Upper lobe of left lung (tissue), 4 donors: ENCODE data around the gene CYSTM1.

ENCODE experiments used
- CTCF ChIP-seq, 6 experiments: fragments of 450-650 bp in 4 of 6; fragments of 200-600 bp in 2 of 6; sonication (generic) in 2 of 6; IDR thresholded peaks; one replicate each; pipeline ENCODE4 v1.5.1; 2016 to 2019; ENCODE audit warnings: antibody characterized with exemption in 6 of 6
- POLR2AphosphoS5 ChIP-seq, 2 donors: sonication (generic); formaldehyde crosslinking; IDR thresholded peaks; one replicate each; pipeline ENCODE4 v1.5.1; 2017; ENCODE audit warnings: antibody characterized with exemption in 2 of 2

GRCh38 chr5:140286424-140286823 is 111.4 kb downstream of the CYSTM1 start:
- TF ChIP-seq CTCF (IDR thresholded peaks at IDR 0.05) (no peak), POLR2AphosphoS5 (IDR thresholded peaks at IDR 0.05) (no peak)
